Stimulated activated CD8-positive, alpha-beta memory T cell treated with anti-CD3 and anti-CD28 coated beads, Interleukin-12 subunit alpha, Interleukin-12 subunit beta, amount 100 ng/mL, for 1 hour (primary cell): ENCODE data around the gene LRP4.

ENCODE experiments used
- DNase-seq: peaks from one replicate; pipeline ENCODE4 v3.0.0-alpha.2; 2020; ENCODE audit warnings: low read depth

The LRP4 gene

DNA sequence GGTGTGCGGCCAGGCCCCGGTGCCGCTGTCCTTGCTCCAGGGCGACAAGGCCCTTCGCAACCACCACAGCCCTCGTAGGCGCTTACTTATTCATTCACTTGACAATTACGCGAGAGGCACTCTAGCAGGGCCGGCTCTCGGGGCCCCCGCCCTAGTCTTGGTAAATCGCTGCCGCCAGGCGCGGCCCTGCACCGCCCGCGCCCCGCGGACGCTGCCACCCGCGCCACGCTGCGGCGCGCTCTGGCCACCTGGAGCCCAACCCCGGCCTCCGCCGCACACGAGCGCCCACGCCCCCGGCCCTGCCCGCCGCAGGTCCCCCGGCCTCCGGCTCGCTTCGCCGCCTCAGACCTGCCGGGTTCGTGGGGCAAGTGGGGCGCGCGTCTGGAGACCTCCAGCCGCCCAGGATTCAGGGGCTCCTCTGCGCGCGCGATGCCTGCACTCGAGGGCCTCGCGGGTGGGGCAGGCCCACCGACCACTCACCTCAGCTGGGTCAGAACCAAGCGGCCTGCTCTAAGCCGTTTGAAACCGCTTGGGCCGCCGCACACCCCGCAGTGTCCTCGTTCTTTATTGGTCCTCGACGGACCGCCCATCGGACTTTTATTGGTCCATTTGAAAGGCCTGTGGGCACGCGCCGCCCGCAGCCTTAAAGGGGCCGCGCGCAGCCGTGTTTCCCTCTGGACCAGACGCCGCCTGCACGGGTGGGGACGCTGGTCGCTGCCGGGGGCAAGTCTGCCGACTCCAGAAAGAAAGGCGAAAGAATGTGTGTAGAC lies 72.4 kb downstream of the LRP4 start, which contains the start of gene CKAP5:
Gene CKAP5, minus strand, starts transcription at position 541 of the 770 bp plus-strand sequence. CDS start 25,049 bp downstream, outside the sequence.
- DNase-seq, result peak; percentile 78

GRCh38 chr11:46845440-46845739 lies 73.0 kb downstream of the LRP4 start:
- DNase-seq, result no peak

DNA sequence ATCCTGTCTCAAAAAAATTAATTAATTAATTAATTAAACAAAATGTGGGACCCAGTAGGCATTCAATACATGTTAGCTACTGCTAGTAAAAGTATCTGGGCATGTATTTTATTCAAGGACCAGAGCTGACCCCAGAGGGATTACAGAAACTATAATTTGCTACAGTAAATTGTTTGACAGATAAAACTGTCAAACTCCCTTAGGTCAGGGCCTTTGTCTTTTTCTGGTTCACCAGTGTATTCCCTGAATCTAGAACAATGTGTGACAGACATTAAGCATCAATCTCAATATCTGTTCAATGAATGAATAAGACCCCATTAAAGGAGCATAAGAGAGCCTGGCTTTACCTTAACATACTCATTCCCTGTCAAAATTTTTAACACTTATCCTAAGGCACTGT lies 78.2 kb downstream of the LRP4 start:
- DNase-seq, result no peak

DNA sequence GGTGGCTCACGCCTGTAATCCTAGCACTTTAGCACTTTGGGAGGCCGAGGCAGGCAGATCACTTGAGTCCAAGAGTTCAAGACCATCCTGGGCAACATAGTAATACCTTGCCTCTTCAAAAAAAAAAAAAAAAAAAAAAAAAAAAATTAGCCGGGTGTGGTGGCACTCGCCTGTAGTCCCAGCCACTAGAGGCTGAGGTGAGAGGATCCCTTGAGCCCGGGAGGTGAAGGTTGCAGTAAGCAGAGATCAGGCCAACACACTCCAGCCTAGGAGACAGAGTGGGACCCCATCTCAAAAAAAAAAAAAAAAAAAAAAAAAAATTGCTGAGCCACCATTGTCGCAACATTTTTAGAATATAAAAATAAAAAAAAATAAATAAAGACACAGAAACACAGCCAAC lies 79.8 kb downstream of the LRP4 start:
- DNase-seq, result no peak

GRCh38 chr11:46837860-46838259 lies 80.5 kb downstream of the LRP4 start:
- no peak for DNase-seq

DNA sequence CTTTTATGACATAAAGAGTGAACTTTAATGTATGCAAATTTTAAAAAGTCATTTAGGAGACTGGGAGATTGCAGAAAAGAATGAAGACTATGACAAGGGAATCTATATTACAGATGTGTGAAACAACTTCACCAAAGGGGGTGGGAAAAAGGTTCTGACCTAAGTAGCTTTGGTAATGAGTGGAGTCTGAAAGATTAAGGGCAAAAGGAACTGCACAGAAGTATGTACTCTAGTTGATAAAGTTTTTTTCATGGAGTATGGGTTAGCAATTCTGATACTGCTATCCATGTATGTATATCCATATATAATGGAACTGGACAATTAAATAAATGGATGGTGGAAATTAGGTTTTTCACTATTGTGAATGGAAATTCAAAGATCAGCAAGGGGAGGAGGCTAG lies 81.5 kb downstream of the LRP4 start:
- no peak for DNase-seq

DNA sequence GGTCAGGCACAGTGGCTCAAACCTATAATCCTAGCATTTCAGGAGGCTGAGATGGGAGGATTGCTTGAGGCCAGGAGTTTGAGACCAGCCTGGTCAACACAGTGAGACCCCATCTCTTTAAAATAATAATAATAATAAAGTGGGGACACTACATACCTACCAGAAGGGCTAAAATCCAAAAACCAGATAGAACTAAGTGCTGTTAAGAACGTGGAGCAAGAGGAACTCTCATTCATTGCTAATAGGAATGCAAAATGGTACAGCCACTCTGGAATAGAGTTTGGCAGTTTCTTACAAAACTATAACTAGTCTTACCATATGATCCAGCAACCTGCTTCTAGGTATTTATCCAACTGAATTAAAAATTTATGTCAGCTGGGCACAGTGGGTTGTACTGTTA lies 81.9 kb downstream of the LRP4 start:
- DNase-seq, result no peak

DNA sequence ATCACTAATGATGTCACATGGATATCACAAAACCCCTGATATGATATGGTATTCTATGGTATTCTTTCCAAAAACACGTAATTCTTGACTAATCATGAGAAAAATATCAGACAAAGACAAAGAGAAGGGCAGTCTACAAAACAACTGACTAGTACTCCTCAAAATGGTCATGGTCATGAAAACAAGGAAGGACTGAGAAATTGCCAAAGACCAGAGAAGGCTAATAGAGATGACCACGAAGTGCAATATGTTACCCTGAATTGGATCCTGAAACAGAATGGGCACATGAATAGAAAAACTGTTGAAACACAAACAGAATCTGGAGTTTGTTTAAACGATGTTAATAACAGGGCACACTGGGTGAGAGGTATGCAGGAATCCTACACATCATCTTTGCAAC lies 82.5 kb downstream of the LRP4 start:
- no peak for DNase-seq

GRCh38 chr11:46834821-46835220 lies 83.5 kb downstream of the LRP4 start:
- DNase-seq, result no peak

- DNase-seq, result no peak
Observed at GRCh38 chr11:46832511-46833214, 85.7 kb downstream of the LRP4 start.

GRCh38 chr11:46827995-46828394 lies 90.4 kb downstream of the LRP4 start:
- DNase-seq, result no peak

- peak; percentile 57 for DNase-seq
Observed at GRCh38 chr11:46826310-46827044, 91.9 kb downstream of the LRP4 start.

- no peak for DNase-seq
Observed at GRCh38 chr11:46808799-46809431, 109.4 kb downstream of the LRP4 start.
